HT-29 (cell line): ENCODE data around the gene FYTTD1. TPM values are rescaled to one million over a fixed set of nuclear protein-coding genes. Genes with fewer than 3 reads are reported as not detected.

Experiments
- DNase-seq: peaks from one replicate; pipeline ENCODE4 v3.0.0-alpha.2; 2015; ENCODE audit warnings: low spot score
- total RNA-seq: library from RNA; depleted of rRNA; stranded (reverse); fragments of >200 nt; shearing (Covaris generic); gene quantifications from 2 replicates; pipeline ENCODE4 v1.2.3, GENCODE V29; 2014; rRNA removed

The FYTTD1 gene
- total RNA-seq, 1 experiment from 2014 or later = 29.2 TPM

DNA sequence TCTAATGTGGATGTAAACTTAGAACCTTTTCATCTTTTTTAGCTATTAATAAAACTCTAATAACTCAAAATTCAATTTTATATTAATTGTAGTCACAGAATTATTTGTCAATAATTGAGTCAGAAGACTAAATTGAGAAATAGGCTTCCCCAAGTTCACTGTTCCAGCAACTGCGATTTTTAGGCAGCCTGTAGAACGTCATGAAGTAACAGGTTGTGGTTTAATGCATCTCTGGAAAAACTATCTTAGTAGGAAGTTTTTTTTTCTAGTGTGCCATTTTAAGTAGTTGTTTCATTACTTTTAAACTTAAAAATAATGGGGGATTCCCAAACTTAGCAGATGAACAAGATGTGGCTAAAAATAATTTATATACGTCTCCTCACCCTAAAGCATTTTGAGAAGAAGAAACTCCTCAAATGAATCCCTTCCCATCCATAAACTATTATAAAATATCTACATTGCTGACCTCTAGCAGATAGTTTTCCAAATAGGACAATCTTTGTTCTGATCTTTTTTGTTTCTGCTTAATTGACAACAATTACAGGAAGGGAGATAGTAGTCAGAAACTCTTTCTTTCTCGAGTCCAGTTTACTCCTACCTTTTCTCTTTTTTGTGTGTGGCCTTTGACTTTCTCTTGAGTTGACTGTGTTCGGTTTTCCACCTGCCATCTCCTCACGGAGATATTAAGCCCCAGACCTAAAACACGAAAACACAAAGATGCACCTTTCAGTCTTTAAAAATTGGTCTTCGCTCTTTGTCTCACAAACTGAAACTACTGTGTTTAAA, 84.4 kb downstream of the FYTTD1 start:
- no peak for DNase-seq

DNA sequence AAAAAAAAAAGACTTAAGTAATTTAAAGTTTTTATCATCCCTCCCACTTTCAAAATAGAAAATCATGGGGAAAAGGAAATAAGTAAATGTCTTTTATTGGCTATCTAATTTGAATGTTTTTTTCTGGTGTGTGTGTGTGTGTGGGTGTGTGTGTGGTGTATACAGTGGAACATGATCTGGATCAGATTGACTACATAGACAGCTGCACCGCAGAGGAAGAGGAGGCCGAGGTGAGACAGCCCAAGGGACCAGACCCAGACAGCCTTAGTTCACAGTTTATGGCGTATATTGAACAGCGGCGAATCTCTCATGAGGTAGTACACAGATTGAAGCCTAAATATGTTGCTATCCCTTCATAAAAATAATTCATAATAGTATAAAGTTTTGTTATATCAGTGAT, 85.8 kb downstream of the FYTTD1 start:
- no peak for DNase-seq

DNA sequence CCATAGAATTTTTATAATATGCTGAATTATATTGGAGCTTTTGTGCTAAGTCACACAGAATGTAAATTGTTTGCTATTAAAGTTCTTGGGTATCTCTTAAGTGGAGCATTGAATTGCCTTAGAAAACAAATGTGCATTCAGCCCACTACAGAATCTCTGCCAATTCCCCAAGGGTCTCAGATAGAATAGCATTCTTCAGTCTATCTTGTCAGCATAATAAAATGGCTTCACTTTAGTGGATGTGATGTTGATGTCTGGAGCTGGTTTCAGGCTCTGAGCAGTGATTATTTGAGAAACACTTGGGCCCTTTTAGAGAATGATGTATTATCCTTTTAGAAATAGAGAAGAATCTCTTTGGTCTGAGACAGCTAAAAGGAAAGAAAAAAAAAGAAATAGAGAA, 86.6 kb downstream of the FYTTD1 start:
- DNase-seq = no peak

Other genes starting within 250 kb of the FYTTD1 start
- 51.5 and 71.2 TPM in 2 replicates for gene BDH1, start 193.9 kb upstream of the FYTTD1 start, total RNA-seq
- gene RUBCN, start 13.0 kb upstream of the FYTTD1 start, total RNA-seq = 14.9 and 16.1 TPM in 2 replicates
- 30.6 and 36.5 TPM in 2 replicates for gene LRCH3, start 41.4 kb downstream of the FYTTD1 start, total RNA-seq
- gene RPL35A, start 200.3 kb downstream of the FYTTD1 start, total RNA-seq = 587 and 710 TPM in 2 replicates
- 1.1 and 1.3 TPM in 2 replicates for gene LMLN, start 210.3 kb downstream of the FYTTD1 start, total RNA-seq